Measurements from ENCODE around the gene SLC49A3. TPM values are rescaled to one million over a fixed set of nuclear protein-coding genes. Genes with fewer than 3 reads are reported as not detected.

Gene SLC49A3
- total and polyA plus RNA-seq, 8 donors = 2.7 to 18.8 (median 10.4) TPM

DNA sequence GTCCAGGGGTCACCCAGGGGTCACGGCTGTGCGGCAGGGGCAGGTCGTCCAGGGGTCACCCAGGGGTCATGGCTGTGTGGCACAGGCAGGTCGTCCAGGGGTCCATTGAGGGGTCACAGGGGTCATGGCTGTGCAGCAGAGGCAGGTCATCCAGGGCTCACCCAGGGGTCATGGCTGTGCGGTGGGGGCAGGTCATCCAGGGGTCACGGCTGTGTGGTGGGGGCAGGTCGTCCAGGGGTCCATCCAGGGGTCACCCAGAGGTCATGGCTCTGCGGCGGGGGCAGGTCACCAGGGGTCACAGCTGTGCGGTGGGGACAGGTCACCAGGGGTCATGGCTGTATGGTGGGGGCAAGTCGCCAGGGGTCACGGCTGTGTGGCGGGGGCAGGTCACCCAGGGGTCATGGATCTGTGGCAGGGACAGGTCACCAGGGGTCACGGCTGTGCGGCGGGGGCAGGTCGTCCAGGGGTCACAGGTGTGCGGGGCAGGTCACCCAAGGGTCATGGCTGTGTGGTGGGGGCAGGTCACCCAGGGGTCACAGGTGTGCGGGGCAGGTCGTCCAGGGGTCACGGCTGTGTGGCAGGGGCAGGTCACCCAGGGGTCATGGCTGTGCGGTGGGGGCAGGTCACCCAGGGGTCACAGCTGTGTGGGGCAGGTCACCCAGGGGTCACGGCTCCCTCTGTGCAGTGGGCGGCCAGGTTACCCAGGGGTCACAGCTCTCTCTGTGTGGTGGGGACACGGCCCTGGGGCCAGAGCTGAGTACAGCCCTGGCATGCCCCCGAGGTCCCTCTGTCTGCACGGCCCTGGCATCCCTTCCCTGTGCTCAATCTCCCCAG lies 30.9 kb downstream of the SLC49A3 start:
- Histone ChIP-seq H3K9me3 (no peaks in the 10 kb centered on the region), H3K4me1 (peaks cover under 1 to 3% (median 3%) of the 10 kb centered on the region in 4 donors), H3K4me3 (no peak overlapping the region), H3K27ac (no peak overlapping the region), H3K27me3 (peaks cover 0 to 29% (median 4%) of the 10 kb centered on the region in 3 donors), H3K36me3 (no peaks in the 10 kb centered on the region)
- DNase-seq = peak in 1 of 2 donors; percentile 13
- intact Hi-C loops (cut with DNase I; ENCODE audit: low total_unique reads) = no loop called here
- WGBS, 5 donors = 79 to 86% (median 81%) methylated on average over 11 to 27 of the region's 27 CpGs
- TF ChIP-seq EP300 (IDR thresholded peaks at IDR 0.05) (no peak), POLR2A (IDR thresholded peaks at IDR 0.05) (no peak), POLR2AphosphoS5 (IDR thresholded peaks at IDR 0.05) (no peak)
- TF ChIP-seq, protein P1, sequence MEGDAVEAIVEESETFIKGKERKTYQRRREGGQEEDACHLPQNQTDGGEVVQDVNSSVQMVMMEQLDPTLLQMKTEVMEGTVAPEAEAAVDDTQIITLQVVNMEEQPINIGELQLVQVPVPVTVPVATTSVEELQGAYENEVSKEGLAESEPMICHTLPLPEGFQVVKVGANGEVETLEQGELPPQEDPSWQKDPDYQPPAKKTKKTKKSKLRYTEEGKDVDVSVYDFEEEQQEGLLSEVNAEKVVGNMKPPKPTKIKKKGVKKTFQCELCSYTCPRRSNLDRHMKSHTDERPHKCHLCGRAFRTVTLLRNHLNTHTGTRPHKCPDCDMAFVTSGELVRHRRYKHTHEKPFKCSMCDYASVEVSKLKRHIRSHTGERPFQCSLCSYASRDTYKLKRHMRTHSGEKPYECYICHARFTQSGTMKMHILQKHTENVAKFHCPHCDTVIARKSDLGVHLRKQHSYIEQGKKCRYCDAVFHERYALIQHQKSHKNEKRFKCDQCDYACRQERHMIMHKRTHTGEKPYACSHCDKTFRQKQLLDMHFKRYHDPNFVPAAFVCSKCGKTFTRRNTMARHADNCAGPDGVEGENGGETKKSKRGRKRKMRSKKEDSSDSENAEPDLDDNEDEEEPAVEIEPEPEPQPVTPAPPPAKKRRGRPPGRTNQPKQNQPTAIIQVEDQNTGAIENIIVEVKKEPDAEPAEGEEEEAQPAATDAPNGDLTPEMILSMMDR (IDR thresholded peaks at IDR 0.05) = no peak

DNA sequence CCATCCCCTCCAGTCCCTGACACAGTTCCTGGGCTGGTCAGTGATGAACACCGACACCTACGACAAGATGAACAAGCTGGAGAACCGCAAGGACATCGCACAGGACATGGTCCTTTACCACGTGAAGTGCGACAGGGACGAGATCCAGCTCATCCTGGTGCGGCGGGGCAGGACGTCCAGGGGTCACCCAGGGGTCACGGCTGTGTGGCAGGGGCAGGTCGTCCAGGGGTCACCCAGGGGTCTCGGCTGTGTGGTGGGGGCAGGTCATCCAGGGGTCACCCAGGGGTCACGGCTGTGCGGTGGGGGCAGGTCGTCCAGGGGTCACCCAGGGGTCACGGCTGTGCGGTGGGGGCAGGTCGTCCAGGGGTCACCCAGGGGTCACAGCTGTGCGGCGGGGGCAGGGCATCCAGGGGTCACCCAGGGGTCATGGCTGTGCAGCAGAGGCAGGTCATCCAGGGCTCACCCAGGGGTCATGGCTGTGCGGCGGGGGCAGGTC lies 31.6 kb downstream of the SLC49A3 start:
- no peak overlapping the region for H3K27ac ChIP-seq
- WGBS, 5 donors = 79 to 100% (median 81%) methylated on average over 2 to 23 of the region's 23 CpGs
- no peak for DNase-seq

DNA sequence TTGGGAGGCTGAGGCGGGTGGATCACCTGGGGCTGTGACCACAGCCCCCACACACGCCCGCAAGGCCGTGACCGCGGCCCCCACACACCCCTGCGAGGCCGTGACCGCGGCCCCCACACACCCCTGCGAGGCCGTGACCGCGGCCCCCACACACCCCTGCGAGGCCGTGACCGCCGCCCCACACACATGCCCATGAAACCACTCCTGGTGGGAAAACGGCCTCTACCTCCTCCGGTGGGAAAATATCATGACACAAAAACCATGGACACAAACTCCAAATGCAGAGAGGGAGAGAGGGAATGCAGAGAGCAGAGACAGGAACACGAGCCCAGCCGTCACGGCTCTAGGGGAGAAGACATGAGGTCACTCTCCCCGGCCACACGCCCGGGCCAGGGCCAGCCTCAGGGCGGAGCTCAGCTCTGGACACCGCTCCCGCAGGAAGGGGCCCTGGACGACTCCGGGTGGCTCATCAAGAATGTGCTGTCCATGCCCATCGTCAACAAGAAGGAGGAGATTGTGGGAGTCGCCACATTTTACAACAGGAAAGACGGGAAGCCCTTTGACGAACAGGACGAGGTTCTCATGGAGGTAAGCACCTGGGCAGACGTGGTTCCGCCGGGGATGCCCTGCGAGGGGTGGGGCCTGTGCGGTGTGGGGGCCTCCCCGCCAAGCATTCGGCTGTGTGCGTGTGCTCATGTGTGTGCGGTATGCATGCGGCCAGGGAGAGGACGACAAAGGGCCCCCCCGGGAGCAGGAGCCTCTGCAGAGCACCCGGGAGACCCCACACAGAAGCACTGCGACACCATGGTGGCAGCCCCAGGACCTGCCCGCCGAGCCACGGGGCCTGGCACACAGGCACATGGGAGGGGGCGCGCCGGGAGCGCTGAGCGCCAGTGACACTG lies 32.3 kb downstream of the SLC49A3 start:
- H3K27ac ChIP-seq = no peak overlapping the region
- H3K4me1 ChIP-seq = no peaks in the 10 kb centered on the region
- TF ChIP-seq EP300 (IDR thresholded peaks at IDR 0.05) (no peak), POLR2A (IDR thresholded peaks at IDR 0.05) (no peak), POLR2AphosphoS5 (IDR thresholded peaks at IDR 0.05) (no peak)
- TF ChIP-seq, protein P1 (IDR thresholded peaks at IDR 0.05) = no peak
- H3K9me3 ChIP-seq = no peaks in the 10 kb centered on the region
- H3K36me3 ChIP-seq = no peaks in the 10 kb centered on the region
- no peak overlapping the region for H3K4me3 ChIP-seq
- intact Hi-C loops (cut with DNase I; ENCODE audit: low total_unique reads) = no loop called here
- peaks cover 0 to 35% (median 4%) of the 10 kb centered on the region in 3 donors for H3K27me3 ChIP-seq
- no peak for DNase-seq
- 68 to 78% (median 73%) methylated on average over 34 to 58 of the region's 58 CpGs for WGBS, 5 donors

More for the DNA sequence above, 31.6 kb downstream of the SLC49A3 start:
- Histone ChIP-seq H3K9me3 (no peaks in the 10 kb centered on the region), H3K36me3 (no peaks in the 10 kb centered on the region), H3K27me3 (peaks cover 0 to 28% (median 4%) of the 10 kb centered on the region in 3 donors), H3K4me1 (no peaks in the 10 kb centered on the region), H3K4me3 (no peak overlapping the region)
- intact Hi-C loops (cut with DNase I; ENCODE audit: low total_unique reads) = no loop called here
- TF ChIP-seq, protein P1 (IDR thresholded peaks at IDR 0.05) = no peak
- TF ChIP-seq EP300 (IDR thresholded peaks at IDR 0.05) (no peak), POLR2A (IDR thresholded peaks at IDR 0.05) (no peak), POLR2AphosphoS5 (IDR thresholded peaks at IDR 0.05) (no peak)

Measured in stomach (tissue), 9 donors.